ENCODE measurements around the gene BHLHE41. TPM values are rescaled to one million over a fixed set of nuclear protein-coding genes. Genes with fewer than 3 reads are reported as not detected.
A peak's percentile ranks its signal among the peaks of the same experiment; 100 is the strongest.

BHLHE41 gene
- total RNA-seq, 1 experiment from 2014 or later = 81.0 TPM

DNA sequence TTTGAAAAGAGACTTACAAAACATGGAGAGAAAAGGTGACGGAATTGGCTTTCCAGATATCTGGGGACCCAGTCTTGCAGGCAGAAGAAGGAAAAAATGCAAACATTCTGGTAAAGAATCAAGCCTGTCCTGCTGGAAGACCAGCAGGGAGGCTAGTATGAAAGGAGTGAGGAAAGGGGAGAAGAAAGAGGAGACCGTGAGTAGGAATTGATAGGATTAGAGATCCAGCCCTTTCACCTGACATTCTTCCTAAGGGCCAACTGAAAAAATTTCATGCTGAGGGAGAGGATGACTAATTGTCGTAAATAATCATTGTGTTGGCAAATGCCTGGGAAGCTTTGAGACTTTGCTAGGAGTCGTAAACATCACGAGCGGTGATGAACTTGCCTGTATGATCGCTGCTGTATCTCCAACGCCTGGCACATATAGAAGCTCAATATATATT lies 12.1 kb downstream of the BHLHE41 start:
- Histone ChIP-seq H3K36me3 (ENCODE audit: low read depth, low read length) (no peaks in the 10 kb centered on the region), H3K79me2 (ENCODE audit: low read length) (no peaks in the 10 kb centered on the region), H3K27ac (ENCODE audit: low read length) (peak overlapping the region; percentile 89), H2AFZ (ENCODE audit: low read length) (peak overlapping the region; percentile 80), H3F3A (ENCODE audit: low read length, unreplicated experiment) (peaks cover 7% of the 10 kb centered on the region), H3K4me2 (ENCODE audit: low read length) (peak overlapping the region; percentile 90), H3K9ac (ENCODE audit: low read length) (peak overlapping the region; percentile 85), H4K20me1 (ENCODE audit: low read length) (no peaks in the 10 kb centered on the region), H3K4me3 (ENCODE audit: low read length) (peak overlapping the region; percentile 71), H3K27me3 (ENCODE audit: low read length) (no peaks in the 10 kb centered on the region), H3K4me1 (ENCODE audit: insufficient read depth, low read length) (peaks cover 39% of the 10 kb centered on the region), H3K9me3 (ENCODE audit: low read length) (no peaks in the 10 kb centered on the region), H3K9me2 (replicated peaks; ENCODE audit: low read length) (no peaks in the 10 kb centered on the region)
- BruUV-seq (replicated peaks) = no TSS peak
- intact Hi-C loops (cut with micrococcal nuclease) = loop anchor here (2.0 to 10.0 kb wide), 2 partner anchors 412 to 520 kb away; no protein-coding TSS in a partner anchor
- DNase-seq (peak; percentile 95), ATAC-seq (peak; percentile 29)
- TF ChIP-seq EZH2phosphoT487 (IDR thresholded peaks at IDR 0.05; ENCODE audit: borderline replicate concordance, low read length) = no peak
- TF ChIP-seq, protein P1, sequence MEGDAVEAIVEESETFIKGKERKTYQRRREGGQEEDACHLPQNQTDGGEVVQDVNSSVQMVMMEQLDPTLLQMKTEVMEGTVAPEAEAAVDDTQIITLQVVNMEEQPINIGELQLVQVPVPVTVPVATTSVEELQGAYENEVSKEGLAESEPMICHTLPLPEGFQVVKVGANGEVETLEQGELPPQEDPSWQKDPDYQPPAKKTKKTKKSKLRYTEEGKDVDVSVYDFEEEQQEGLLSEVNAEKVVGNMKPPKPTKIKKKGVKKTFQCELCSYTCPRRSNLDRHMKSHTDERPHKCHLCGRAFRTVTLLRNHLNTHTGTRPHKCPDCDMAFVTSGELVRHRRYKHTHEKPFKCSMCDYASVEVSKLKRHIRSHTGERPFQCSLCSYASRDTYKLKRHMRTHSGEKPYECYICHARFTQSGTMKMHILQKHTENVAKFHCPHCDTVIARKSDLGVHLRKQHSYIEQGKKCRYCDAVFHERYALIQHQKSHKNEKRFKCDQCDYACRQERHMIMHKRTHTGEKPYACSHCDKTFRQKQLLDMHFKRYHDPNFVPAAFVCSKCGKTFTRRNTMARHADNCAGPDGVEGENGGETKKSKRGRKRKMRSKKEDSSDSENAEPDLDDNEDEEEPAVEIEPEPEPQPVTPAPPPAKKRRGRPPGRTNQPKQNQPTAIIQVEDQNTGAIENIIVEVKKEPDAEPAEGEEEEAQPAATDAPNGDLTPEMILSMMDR (conservative IDR thresholded peaks at IDR 0.05; ENCODE audit: low read depth, low read length) = no peak
- no peak for TF ChIP-seq EZH2 (IDR thresholded peaks at IDR 0.05; ENCODE audit: low read length, unreplicated experiment)
- CTCF ChIA-PET = interaction anchor here (0.6 to 0.7 kb wide), 2 partner anchors 16 to 154 kb away, joined by 3 read pairs; partner anchors contain the start of gene RASSF8
- POLR2A ChIA-PET (ENCODE audit: unreplicated experiment) = no interaction called here

DNA sequence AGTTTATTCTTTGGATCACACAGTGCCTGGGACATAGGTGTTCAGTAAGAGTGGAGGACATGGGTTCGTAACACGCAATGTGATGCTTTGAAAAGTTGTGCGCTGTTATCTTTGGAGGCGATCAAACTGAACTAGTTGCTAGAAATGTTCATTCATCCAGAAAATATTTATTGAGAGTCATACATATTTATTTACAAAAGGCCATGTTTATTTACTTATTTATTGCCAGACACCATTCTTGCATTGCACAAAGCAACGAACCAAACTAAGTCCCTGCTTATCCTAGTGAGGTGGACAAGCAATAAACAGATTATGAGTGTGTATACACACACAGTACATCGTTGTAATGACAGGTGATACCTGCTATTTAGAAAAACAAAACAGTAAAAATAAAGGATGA lies 12.6 kb downstream of the BHLHE41 start:
- H3K27ac ChIP-seq (ENCODE audit: low read length) = peak overlapping the region; percentile 89
- no peak for DNase-seq

More for the DNA sequence above, 12.6 kb downstream of the BHLHE41 start:
- BruUV-seq (replicated peaks) = no TSS peak
- H3K9me2 ChIP-seq (replicated peaks; ENCODE audit: low read length) = no peaks in the 10 kb centered on the region
- H2AFZ ChIP-seq (ENCODE audit: low read length) = peak overlapping the region; percentile 80
- ATAC-seq = no peak
- H3K79me2 ChIP-seq (ENCODE audit: low read length) = no peaks in the 10 kb centered on the region
- peak overlapping the region; percentile 90 for H3K4me2 ChIP-seq (ENCODE audit: low read length)
- no peaks in the 10 kb centered on the region for H4K20me1 ChIP-seq (ENCODE audit: low read length)
- H3K9me3 ChIP-seq (ENCODE audit: low read length) = no peaks in the 10 kb centered on the region
- H3K9ac ChIP-seq (ENCODE audit: low read length) = no peak overlapping the region
- H3K4me3 ChIP-seq (ENCODE audit: low read length) = peak overlapping the region; percentile 71; the same call in 1 of the 2 replicates
- intact Hi-C loops (cut with micrococcal nuclease) = loop anchor here (2.0 to 10.0 kb wide), 2 partner anchors 413 to 521 kb away; no protein-coding TSS in a partner anchor
- no peak for TF ChIP-seq EZH2phosphoT487 (IDR thresholded peaks at IDR 0.05; ENCODE audit: borderline replicate concordance, low read length)
- no peak for TF ChIP-seq EZH2 (IDR thresholded peaks at IDR 0.05; ENCODE audit: low read length, unreplicated experiment)
- TF ChIP-seq, protein P1 (conservative IDR thresholded peaks at IDR 0.05; ENCODE audit: low read depth, low read length) = no peak
- peaks cover 7% of the 10 kb centered on the region for H3F3A ChIP-seq (ENCODE audit: low read length, unreplicated experiment)
- no peaks in the 10 kb centered on the region for H3K36me3 ChIP-seq (ENCODE audit: low read depth, low read length)
- H3K27me3 ChIP-seq (ENCODE audit: low read length) = no peaks in the 10 kb centered on the region
- peaks cover 34% of the 10 kb centered on the region for H3K4me1 ChIP-seq (ENCODE audit: insufficient read depth, low read length)
- CTCF ChIA-PET = interaction anchor here (0.6 kb wide), 1 partner anchor 154 kb away, joined by 3 read pairs; the partner anchor contains the start of gene RASSF8
- POLR2A ChIA-PET (ENCODE audit: unreplicated experiment) = no interaction called here

Data from PC-3 (cell line).